Fibroblast of skin of left biceps (primary cell): ENCODE measurements around the gene SERPINA10.
"Not testable (repeated sequence)": the region's sequence is repeated elsewhere in the genome, so short reads cannot be mapped to it uniquely, and the experiment has no call there.

Experiments used
- DNase-seq, 2 experiments: peaks; one replicate each; pipeline ENCODE4 v3.0.0-alpha.2; 2013; ENCODE audit warnings: low read depth in 2 of 2

Gene SERPINA10

DNA sequence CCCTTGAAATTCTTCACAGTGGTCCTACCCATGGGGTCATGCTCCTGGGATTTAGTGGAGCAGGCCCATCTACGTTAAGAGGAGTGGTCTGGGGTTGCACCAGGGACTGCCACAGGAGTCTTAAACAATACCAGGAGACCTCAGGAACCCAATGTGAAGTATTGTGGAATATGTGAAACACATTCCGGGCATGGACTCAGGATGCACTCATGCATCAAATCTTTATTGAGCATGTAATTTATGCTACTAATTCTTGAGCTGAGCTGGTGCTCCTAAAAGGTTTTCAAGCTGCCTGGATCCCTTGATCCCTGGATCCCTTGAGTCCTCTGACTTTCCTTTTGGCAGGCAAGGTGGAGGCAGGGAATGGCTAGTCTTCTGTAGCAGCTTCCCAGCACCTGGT, 8.8 kb downstream of the SERPINA10 start:
- no peak for DNase-seq

DNA sequence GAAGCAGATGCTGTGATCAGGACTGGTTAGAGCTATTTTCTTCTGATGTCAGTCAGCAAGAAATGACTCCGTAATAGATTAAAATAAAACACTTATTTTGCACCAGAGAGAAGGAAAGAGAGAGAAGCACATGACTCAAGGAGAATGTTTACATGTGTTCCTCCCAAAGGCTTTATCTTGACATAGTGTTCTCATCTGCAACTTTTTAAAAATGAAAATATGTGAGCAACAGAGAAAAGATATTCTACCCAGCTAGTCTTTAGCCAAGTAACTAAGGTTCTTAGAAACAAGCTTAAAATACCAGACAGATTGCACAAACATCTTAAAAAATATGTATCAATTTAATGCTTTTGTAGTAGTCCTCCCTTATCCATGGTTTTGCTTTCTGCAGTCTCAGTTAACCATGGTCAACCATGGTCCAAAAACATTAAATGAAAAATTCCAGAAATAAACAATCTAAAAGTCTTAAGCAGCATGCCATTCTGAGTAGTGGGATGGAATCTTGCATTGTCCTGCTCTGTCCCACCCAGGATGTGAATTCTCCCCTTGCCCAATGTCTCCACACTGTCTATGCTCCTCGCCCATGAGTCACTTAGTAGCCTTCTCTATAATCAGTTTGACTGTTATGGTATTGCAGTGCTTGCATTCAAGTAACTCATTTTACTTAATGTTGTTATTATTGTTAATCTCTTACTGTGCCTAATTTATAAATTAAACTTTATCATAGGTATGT, 9.9 kb downstream of the SERPINA10 start:
- DNase-seq = no peak

DNA sequence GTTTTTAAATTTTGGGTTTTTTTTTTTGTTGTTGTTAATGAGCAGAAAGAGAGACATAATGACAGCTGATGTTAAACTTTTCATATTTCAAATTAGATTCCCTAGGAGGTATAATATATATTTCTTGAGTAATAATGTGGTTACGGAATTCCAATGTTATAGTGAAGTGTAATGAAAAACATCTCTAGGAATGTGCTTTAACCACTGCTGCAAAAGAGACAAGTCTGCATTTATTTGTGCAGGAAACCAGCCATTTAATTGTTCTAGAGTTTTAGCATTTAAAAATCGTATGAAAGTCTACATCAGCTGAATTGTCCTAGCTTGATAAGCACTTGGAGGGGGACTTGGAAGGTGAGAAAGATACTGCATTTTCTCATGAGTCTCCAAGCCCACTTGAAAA, 14.3 kb downstream of the SERPINA10 start:
- DNase-seq = peak; percentile 40 to 44

DNA sequence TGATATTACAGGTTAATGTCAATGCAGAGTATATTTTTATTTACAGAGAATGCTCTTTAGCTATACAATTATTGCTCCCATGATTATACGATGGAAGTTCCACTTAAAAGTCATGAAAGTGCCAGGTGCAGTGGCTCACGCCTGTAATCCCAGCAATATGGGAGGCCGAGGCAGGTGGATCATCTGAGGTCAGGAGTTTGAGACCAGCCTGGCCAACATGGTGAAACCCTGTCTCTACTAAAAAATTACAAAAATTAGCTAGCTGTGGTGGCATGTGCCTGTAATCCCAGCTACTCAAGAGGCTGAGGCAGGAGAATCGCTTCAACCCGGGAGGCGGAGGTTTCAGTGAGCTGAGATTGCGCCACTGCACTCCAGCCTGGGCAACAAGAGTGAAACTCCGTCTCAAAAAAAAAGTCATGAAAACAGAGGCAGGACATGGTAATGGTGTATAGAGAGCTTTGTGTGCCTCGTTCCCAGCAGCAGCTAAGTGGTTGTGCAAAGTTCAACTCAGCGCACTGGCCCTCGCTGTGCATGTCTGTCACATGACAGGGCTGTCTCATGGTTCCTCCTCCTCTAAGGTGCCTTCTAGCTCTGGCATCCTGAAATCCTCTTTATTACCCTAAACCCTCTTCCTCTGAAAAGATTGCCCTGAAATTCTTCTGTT, 16.0 kb downstream of the SERPINA10 start:
- DNase-seq = not testable (repeated sequence)

DNA sequence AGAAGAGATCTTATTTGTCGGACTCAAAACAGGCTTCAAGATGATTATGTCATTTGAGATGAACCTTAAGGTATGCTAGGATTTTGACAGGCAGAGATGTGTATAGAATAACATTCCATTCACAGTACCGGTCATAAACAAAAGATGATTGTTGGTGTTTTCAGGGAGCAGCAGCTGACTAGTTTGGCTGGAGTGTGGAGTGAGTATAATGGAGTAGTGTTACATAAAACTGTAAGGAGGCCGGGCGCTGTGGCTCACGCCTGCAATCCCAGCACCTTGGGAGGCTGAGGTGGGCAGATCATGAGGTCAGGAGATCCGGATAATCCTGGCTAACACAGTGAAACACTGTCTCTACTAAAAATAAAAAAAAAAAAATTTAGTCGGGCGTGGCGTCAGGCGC, 23.9 kb downstream of the SERPINA10 start:
- DNase-seq = no peak

DNA sequence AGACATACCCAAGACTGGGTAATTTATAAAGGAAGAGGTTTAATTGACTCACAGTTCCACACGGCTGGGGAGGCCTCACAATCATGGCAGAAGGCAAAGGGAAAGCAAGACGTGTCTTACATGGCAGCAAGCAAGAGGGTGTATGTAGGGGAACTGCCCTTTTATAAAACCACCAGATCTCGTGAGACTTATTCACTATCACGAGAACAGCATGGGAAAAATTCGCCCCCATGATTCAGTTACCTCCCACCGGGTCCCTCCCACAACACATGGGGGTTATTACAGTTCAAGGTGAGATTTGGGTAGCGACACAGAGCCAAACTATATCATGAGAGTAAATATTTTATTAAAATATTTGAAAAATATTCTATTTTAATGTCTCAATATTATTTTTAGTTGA, 24.5 kb downstream of the SERPINA10 start:
- DNase-seq = not testable (repeated sequence)

DNA sequence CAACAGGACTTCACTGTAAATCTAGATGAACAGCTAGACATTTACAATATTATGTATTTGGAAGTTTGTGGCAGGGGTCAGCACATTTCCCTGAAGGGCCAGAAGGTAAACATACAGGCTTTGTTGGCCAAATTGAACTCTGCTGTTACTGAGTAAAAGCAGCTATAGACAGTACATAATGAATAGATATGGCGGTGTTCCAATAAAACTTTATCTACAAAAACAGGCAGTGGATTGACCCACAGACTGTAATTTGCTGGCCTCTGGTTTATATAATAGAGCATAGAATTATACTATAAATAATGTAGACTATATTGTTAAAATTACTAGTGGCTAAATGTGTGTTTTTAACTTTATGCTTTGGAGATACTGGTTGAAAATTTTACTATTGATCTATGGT, 25.7 kb downstream of the SERPINA10 start:
- DNase-seq = no peak

DNA sequence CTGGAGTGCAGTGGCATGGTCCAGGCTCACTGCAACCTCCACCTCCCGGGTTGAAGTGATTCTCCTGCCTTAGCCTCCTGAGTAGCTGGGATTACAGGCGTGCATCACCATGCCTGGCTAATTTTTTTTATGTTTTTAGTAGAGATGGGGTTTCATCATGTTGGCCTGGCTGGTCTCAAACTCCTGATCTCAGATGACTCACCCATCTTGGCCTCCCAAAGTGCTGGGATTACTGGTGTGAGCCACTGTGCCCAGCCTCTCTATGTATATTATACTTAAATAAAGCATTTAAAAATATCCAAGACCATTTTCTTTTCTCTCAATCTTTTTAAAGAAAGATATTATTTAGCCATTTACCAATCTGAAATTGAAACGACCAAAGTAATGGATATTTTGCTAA, 28.9 kb downstream of the SERPINA10 start:
- DNase-seq = not testable (repeated sequence)

DNA sequence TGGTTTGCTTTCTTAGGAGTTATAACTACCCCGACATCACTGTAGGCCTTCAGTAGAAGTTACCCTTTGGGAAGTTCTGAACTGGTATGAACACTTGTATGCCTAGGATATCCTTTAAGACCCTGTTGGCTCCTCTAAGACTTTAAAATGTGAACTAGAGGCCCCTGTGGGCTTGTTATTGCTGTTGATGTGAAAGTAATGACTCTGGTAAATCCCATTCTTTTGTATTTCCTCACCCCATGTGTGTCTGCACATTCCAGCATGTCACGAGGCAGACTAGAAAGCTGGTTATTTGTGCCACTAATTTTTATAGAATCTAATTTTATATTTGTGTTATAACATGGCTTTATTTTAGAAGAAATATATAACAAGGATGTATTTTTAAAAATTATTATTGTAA, 48.9 kb downstream of the SERPINA10 start:
- DNase-seq = no peak

DNA sequence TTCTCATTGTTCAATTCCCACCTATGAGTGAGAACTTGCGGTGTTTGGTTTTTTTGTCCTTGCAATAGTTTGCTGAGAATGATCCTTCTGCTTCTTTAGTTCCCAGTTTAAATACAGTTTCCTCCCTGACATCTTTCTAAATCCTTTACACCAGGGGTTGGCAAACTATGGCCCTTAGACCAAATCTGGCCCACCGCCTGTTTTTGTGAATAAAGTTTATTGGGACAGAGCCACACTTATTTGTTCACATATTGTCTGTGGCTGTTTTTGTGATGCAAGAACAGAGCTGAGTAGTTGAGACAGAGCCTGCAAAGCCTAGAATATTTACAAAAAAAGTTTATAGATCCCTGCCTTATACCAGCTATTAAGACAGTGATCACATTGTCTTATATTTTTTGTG, 53.7 kb downstream of the SERPINA10 start:
- DNase-seq = no peak

DNA sequence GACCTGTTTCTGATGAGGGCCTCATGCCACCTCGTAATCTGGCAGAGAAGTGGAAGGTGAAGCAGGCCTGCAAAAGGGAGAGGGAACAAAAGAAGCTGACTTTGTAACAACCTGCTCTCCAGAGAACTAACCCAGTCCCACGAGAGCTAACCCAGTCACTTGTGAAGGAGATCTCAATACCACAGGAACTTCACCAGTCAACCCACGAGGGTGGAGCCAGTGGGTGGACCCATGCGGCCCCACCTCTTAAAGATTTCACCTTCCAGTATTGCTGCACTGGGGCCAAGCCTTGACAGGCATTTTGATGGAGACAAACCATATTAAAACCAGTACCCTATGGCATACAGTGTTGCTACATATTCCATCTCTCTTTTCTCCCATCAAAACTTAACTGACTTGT, 55.1 kb downstream of the SERPINA10 start:
- DNase-seq = no peak

DNA sequence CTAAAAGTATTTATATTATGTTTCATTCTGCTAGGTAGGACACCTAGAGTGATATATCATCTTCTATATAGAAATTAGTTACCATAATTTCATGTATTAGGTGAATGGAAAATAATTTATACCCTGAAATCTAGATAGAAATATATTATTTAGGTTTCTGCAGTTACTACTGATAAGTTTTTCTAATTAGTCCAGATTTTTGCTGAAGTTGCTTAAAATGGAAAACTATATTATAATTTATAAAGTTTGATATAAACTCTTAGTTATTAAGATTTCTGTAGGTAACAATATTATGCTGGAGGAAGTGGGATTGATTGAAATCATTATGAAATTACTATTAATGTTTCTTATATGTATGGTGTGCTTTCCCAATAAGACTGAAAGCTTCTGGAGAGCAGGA, 56.0 kb downstream of the SERPINA10 start:
- DNase-seq = no peak
